Keratinocyte (primary cell): ENCODE measurements around the gene PTPRD. TPM values are rescaled to one million over a fixed set of nuclear protein-coding genes. Genes with fewer than 3 reads are reported as not detected.

Experiments
- DNase-seq: peaks from one replicate; pipeline ENCODE4 v3.0.0-alpha.2; 2011; ENCODE audit warnings: low read depth, missing footprints, low spot score
- FAIRE-seq: peaks from 2 replicates; lab custom pipeline; 2011; peaks lifted over from hg19 to GRCh38; lab: Jason Lieb, UNC
- H2AFZ ChIP-seq: 2 replicates; pipeline ENCODE4 v1.6.0; 2012; ENCODE audit warnings: low read length, control low read depth, inconsistent platforms; ENCODE audit not compliant: control insufficient read depth
- H3K27ac ChIP-seq: 2 replicates; pipeline ENCODE4 v1.5.1; 2011; ENCODE audit warnings: low read length; ENCODE audit not compliant: control insufficient read depth, insufficient read depth
- H3K27me3 ChIP-seq: 3 replicates; pipeline ENCODE4 v1.6.0; 2011; ENCODE audit warnings: low read length; ENCODE audit not compliant: control insufficient read depth, insufficient read depth; ENCODE audit errors: extremely low read depth
- H3K36me3 ChIP-seq, 2 experiments: 2 replicates in 1 of 2; 3 replicates in 1 of 2; pipeline ENCODE4 v1.5.1; 2011; ENCODE audit warnings: low read length in 2 of 2, mild to moderate bottlenecking in 1 of 2; ENCODE audit not compliant: control insufficient read depth in 2 of 2, insufficient read depth in 2 of 2; ENCODE audit errors: extremely low read depth in 1 of 2
- H3K4me1 ChIP-seq: 3 replicates; pipeline ENCODE4 v1.5.1; 2011; ENCODE audit warnings: low read length; ENCODE audit not compliant: control insufficient read depth, insufficient read depth; ENCODE audit errors: extremely low read depth
- H3K4me2 ChIP-seq: 3 replicates; pipeline ENCODE4 v1.6.0; 2011; ENCODE audit warnings: low read depth, low read length; ENCODE audit not compliant: control insufficient read depth, insufficient read depth; ENCODE audit errors: extremely low read depth
- H3K4me3 ChIP-seq, 3 experiments: fragments of 200-600 bp in 1 of 3; sonication (generic) in 1 of 3; 2 replicates in 2 of 3; 3 replicates in 1 of 3; pipeline ENCODE4 v1.5.1; 2011 to 2016; ENCODE audit warnings: low read length in 3 of 3, mild to moderate bottlenecking in 3 of 3, control low read depth in 2 of 3, inconsistent platforms in 1 of 3, low read depth in 1 of 3, mixed read lengths in 1 of 3, mixed run types in 1 of 3, moderate library complexity in 1 of 3; ENCODE audit not compliant: control insufficient read depth in 2 of 3, insufficient read depth in 2 of 3; ENCODE audit errors: extremely low read depth in 1 of 3
- H3K79me2 ChIP-seq: 2 replicates; pipeline ENCODE4 v1.6.0; 2012; ENCODE audit warnings: low read length; ENCODE audit not compliant: control insufficient read depth, insufficient read depth
- H3K9ac ChIP-seq: 3 replicates; pipeline ENCODE4 v1.6.0; 2011; ENCODE audit warnings: low read length; ENCODE audit not compliant: control insufficient read depth, insufficient read depth; ENCODE audit errors: extremely low read depth
- H3K9me1 ChIP-seq: 3 replicates; pipeline ENCODE4 v1.6.0; 2011; ENCODE audit warnings: low read length; ENCODE audit not compliant: control insufficient read depth, insufficient read depth; ENCODE audit errors: extremely low read depth
- H3K9me3 ChIP-seq: 2 replicates; pipeline ENCODE4 v1.5.1; 2012; ENCODE audit warnings: low read depth, low read length; ENCODE audit not compliant: control insufficient read depth
- H4K20me1 ChIP-seq: 3 replicates; pipeline ENCODE4 v1.6.0; 2011; ENCODE audit warnings: low read length; ENCODE audit not compliant: control insufficient read depth, insufficient read depth; ENCODE audit errors: extremely low read depth
- CTCF ChIP-seq, 3 experiments: IDR thresholded peaks in 1 of 3; conservative IDR thresholded peaks in 1 of 3; optimal IDR thresholded peaks in 1 of 3; 2 replicates in 2 of 3; 3 replicates in 1 of 3; pipeline versions ENCODE3 to v1.5.1; 2011; ENCODE audit warnings: low read length in 3 of 3, mild to moderate bottlenecking in 3 of 3, moderate library complexity in 2 of 3, control low read depth in 1 of 3, inconsistent platforms in 1 of 3; ENCODE audit not compliant: insufficient read depth in 2 of 3; ENCODE audit errors: extremely low read depth in 1 of 3
- EZH2 ChIP-seq: IDR thresholded peaks from one replicate; pipeline ENCODE4 v1.6.1; 2012; ENCODE audit warnings: inconsistent platforms, mild to moderate bottlenecking, low read length, moderate library complexity
- dilution Hi-C: fragments of 300-500 bp; cut with MboI; formaldehyde crosslinking; loops from one replicate; pipeline ENCODE4 v1.7.0; 2020; ENCODE audit warnings: low sequenced_read_pairs; ENCODE audit not compliant: extremely low pct_ligation_motif_present
- polyA plus RNA-seq, 5 experiments: library from polyadenylated mRNA; depleted of rRNA in 3 of 5; stranded (reverse) in 3 of 5; stranded (forward) in 1 of 5; unstranded in 1 of 5; fragments of >200 nt; gene quantifications; 1 replicate in 1 of 5; 2 replicates in 3 of 5; 3 replicates in 1 of 5; pipeline versions ENCODE4 v1.2.1 to v1.2.3, GENCODE V29; 2011 to 2012; ENCODE audit warnings: missing spikeins in 2 of 5, low read depth in 1 of 5, low replicate concordance in 1 of 5

The PTPRD gene
- polyA plus RNA-seq, 1 donor (not counting 4 experiments of a cell fraction or from before 2014, with no cell fraction given): 0.10 TPM

GRCh38 chr9:8838136-8838535 is 1774.7 kb downstream of the PTPRD start:
- no peak for FAIRE-seq
- H3K27me3 ChIP-seq: no peaks in the 10 kb centered on the region
- H3K27ac ChIP-seq: no peak overlapping the region
- no peak for DNase-seq
- H3K9me3 ChIP-seq: no peaks in the 10 kb centered on the region
- H3K9me1 ChIP-seq: no peaks in the 10 kb centered on the region
- no peaks in the 10 kb centered on the region for H3K36me3 ChIP-seq
- no peak overlapping the region for H2AFZ ChIP-seq
- no peaks in the 10 kb centered on the region for H3K79me2 ChIP-seq
- no peaks in the 10 kb centered on the region for H4K20me1 ChIP-seq
- H3K4me2 ChIP-seq: no peak overlapping the region
- no peaks in the 10 kb centered on the region for H3K4me1 ChIP-seq
- dilution Hi-C loops: no loop called here
- TF ChIP-seq CTCF (optimal IDR thresholded peaks at IDR 0.05 in 1 of 3, IDR thresholded peaks at IDR 0.05 in 1 of 3, conservative IDR thresholded peaks at IDR 0.05 in 1 of 3; ENCODE audit: extremely low read depth in 1 of 3, insufficient read depth in 2 of 3, low read length in 3 of 3) (no peak), EZH2 (no peak)
- no peak overlapping the region for H3K4me3 ChIP-seq
- H3K9ac ChIP-seq: no peak overlapping the region

- no peaks in the 10 kb centered on the region for H3K79me2 ChIP-seq
- no peaks in the 10 kb centered on the region for H3K36me3 ChIP-seq
- no peaks in the 10 kb centered on the region for H3K27me3 ChIP-seq
- dilution Hi-C loops: no loop called here
- no peaks in the 10 kb centered on the region for H4K20me1 ChIP-seq
- no peak overlapping the region for H3K4me2 ChIP-seq
- no peaks in the 10 kb centered on the region for H3K9me3 ChIP-seq
- no peak overlapping the region for H3K4me3 ChIP-seq
- no peaks in the 10 kb centered on the region for H3K9me1 ChIP-seq
- H3K9ac ChIP-seq: no peak overlapping the region
- H2AFZ ChIP-seq: no peak overlapping the region
- FAIRE-seq (no peak), DNase-seq (no peak)
- TF ChIP-seq CTCF (optimal IDR thresholded peaks at IDR 0.05 in 1 of 3, IDR thresholded peaks at IDR 0.05 in 1 of 3, conservative IDR thresholded peaks at IDR 0.05 in 1 of 3; ENCODE audit: extremely low read depth in 1 of 3, insufficient read depth in 2 of 3, low read length in 3 of 3): no peak
- no peak for TF ChIP-seq EZH2
- no peak overlapping the region for H3K27ac ChIP-seq
- no peaks in the 10 kb centered on the region for H3K4me1 ChIP-seq
Observed at GRCh38 chr9:8835291-8835690, 1777.5 kb downstream of the PTPRD start.
